GM18909 (cell line): Measurements from ENCODE around the gene TIMP2.
"Not testable (repeated sequence)": the region's sequence is repeated elsewhere in the genome, so short reads cannot be mapped to it uniquely, and the experiment has no call there.

ENCODE experiments used
- ATAC-seq: cut with Tn5 transposase; IDR thresholded peaks from one replicate; pipeline ENCODE4 v1.9.1; 2021; ENCODE audit warnings: mild to moderate bottlenecking; ENCODE audit not compliant: unreplicated experiment, poor library complexity

TIMP2 gene

GRCh38 chr17:78957128-78957527, 31.9 kb upstream of the TIMP2 start:
- ATAC-seq = no peak

- ATAC-seq = no peak
Observed at GRCh38 chr17:78956254-78956653, 31.1 kb upstream of the TIMP2 start.

- ATAC-seq = no peak
Observed at GRCh38 chr17:78954684-78955083, 29.5 kb upstream of the TIMP2 start.

GRCh38 chr17:78953356-78954350, 28.5 kb upstream of the TIMP2 start:
- ATAC-seq = no peak

GRCh38 chr17:78952706-78953105, 27.5 kb upstream of the TIMP2 start:
- no peak for ATAC-seq

GRCh38 chr17:78951967-78952551, 26.9 kb upstream of the TIMP2 start:
- no peak for ATAC-seq

GRCh38 chr17:78950870-78951269, 25.7 kb upstream of the TIMP2 start:
- no peak for ATAC-seq

GRCh38 chr17:78947235-78948149, 22.3 kb upstream of the TIMP2 start:
- no peak for ATAC-seq

- no peak for ATAC-seq
Observed at GRCh38 chr17:78946631-78947030, 21.4 kb upstream of the TIMP2 start.

GRCh38 chr17:78946131-78946530, 20.9 kb upstream of the TIMP2 start:
- ATAC-seq = no peak

- ATAC-seq = not testable (repeated sequence)
Observed at GRCh38 chr17:78945455-78945854, 20.3 kb upstream of the TIMP2 start.

GRCh38 chr17:78944956-78945355, 19.8 kb upstream of the TIMP2 start:
- ATAC-seq = no peak

- ATAC-seq = no peak
Observed at GRCh38 chr17:78944026-78944425, 18.8 kb upstream of the TIMP2 start.

GRCh38 chr17:78940708-78941107, 15.5 kb upstream of the TIMP2 start:
- no peak for ATAC-seq

- ATAC-seq = no peak
Observed at GRCh38 chr17:78940258-78940657, 15.1 kb upstream of the TIMP2 start.

GRCh38 chr17:78939615-78940014, 14.4 kb upstream of the TIMP2 start:
- no peak for ATAC-seq

- ATAC-seq = no peak
Observed at GRCh38 chr17:78937561-78937960, 12.4 kb upstream of the TIMP2 start.

- no peak for ATAC-seq
Observed at GRCh38 chr17:78935419-78936323, 10.5 kb upstream of the TIMP2 start.

- ATAC-seq = no peak
Observed at GRCh38 chr17:78934681-78935418, 9.7 kb upstream of the TIMP2 start.
